NCI-H2196 treated with DMSO at 0.1 percent for 48 hours (cell line): ENCODE measurements around the gene DOK1.

Source experiments
- DNase-seq: peaks from one replicate; lab custom pipeline; 2025; ENCODE audit not compliant: unreplicated experiment; lab: John Stamatoyannopoulos, UW

DOK1 gene

GRCh38 chr2:74553892-74554819 is at the start of gene DOK1, which contains the start of gene LOXL3:
DOK1 (plus strand) TSS chr2:74554720; CDS start chr2:74554755, 35 bp downstream.
LOXL3 (minus strand) TSS chr2:74553942; CDS start chr2:74552634, 1,308 bp downstream.
- DNase-seq: no peak

GRCh38 chr2:74505448-74506246 is 48.9 kb upstream of the DOK1 start:
- no peak for DNase-seq

GRCh38 chr2:74507145-74507925 is 47.2 kb upstream of the DOK1 start, which contains the start of gene PCGF1:
PCGF1 (minus strand) TSS chr2:74507695; CDS start chr2:74507668, 27 bp downstream.
- peak; percentile 81 for DNase-seq

- no peak for DNase-seq
Measured at GRCh38 chr2:74507926-74508520, 46.5 kb upstream of the DOK1 start.

GRCh38 chr2:74510272-74510671 is 44.2 kb upstream of the DOK1 start:
- no peak for DNase-seq

- DNase-seq: no peak
Measured at GRCh38 chr2:74511104-74511989, 43.2 kb upstream of the DOK1 start.

- no peak for DNase-seq
Measured at GRCh38 chr2:74512744-74513604, 41.5 kb upstream of the DOK1 start.

- no peak for DNase-seq
Measured at GRCh38 chr2:74513605-74514367, 40.7 kb upstream of the DOK1 start.

- no peak for DNase-seq
Measured at GRCh38 chr2:74514368-74515270, 39.9 kb upstream of the DOK1 start, which contains the start of gene TLX2. TLX2 (plus strand) TSS chr2:74514450; CDS start chr2:74514807, 357 bp downstream.

- DNase-seq: no peak
Measured at GRCh38 chr2:74515271-74515980, 39.1 kb upstream of the DOK1 start.

- no peak for DNase-seq
Measured at GRCh38 chr2:74515981-74516633, 38.4 kb upstream of the DOK1 start.

- DNase-seq: no peak
Measured at GRCh38 chr2:74516650-74517049, 37.9 kb upstream of the DOK1 start.

- no peak for DNase-seq
Measured at GRCh38 chr2:74522516-74522915, 32.0 kb upstream of the DOK1 start.

GRCh38 chr2:74524005-74524404 is 30.5 kb upstream of the DOK1 start:
- no peak for DNase-seq

GRCh38 chr2:74524955-74525716 is 29.4 kb upstream of the DOK1 start:
- DNase-seq: no peak
